Measurements from ENCODE around the gene UNC13D. TPM values are rescaled to one million over a fixed set of nuclear protein-coding genes. Genes with fewer than 3 reads are reported as not detected.
"Not testable (repeated sequence)": the region's sequence is repeated elsewhere in the genome, so short reads cannot be mapped to it uniquely, and the experiment has no call there.

UNC13D gene
- total RNA-seq, 1 experiment from 2014 or later, result 12.7 TPM

GRCh38 chr17:75778861-75779249, 65.3 kb downstream of the UNC13D start:
- ATAC-seq (peak; percentile 8), DNase-seq (ENCODE audit: low read depth, low spot score) (no peak)
- Histone ChIP-seq H3K4me3 (ENCODE audit: low read depth in 2 of 2, low read length in 2 of 2) (peak overlapping the region; percentile 94 to 95), H3K27me3 (ENCODE audit: control insufficient read depth, insufficient read depth, low read length) (no peaks in the 10 kb centered on the region), H3K27ac (ENCODE audit: low read length) (peak overlapping the region; percentile 92), H3K9me3 (ENCODE audit: control insufficient read depth, insufficient read depth, low read depth, low read length) (no peaks in the 10 kb centered on the region), H3K4me1 (ENCODE audit: control insufficient read depth, insufficient read depth, low read length) (peaks cover 36% of the 10 kb centered on the region), H3K36me3 (ENCODE audit: control insufficient read depth, insufficient read depth, low read length) (peaks cover 28% of the 10 kb centered on the region)
- intact Hi-C loops (cut with micrococcal nuclease; ENCODE audit: unreplicated experiment), result no loop called here
- ChIA-PET CTCF (no interaction called here), POLR2A (no interaction called here)
- BruUV-seq (replicated peaks), result no TSS peak
- in situ Hi-C loops (cut with HindIII; ENCODE audit: low pct_unique_long_range_greater_than_20kb, low sequenced_read_pairs), result no loop called here
- no peak for TF ChIP-seq TCF7L2 (IDR thresholded peaks at IDR 0.05; ENCODE audit: low read depth, low read length)
- peak; percentile 88 for TF ChIP-seq CTCF (IDR thresholded peaks at IDR 0.05)

- H3K27ac ChIP-seq (ENCODE audit: low read length), result peak overlapping the region; percentile 92
- H3K36me3 ChIP-seq (ENCODE audit: control insufficient read depth, insufficient read depth, low read length), result peaks cover 28% of the 10 kb centered on the region
- H3K27me3 ChIP-seq (ENCODE audit: control insufficient read depth, insufficient read depth, low read length); DNase-seq (ENCODE audit: low read depth, low spot score); H3K9me3 ChIP-seq (ENCODE audit: control insufficient read depth, insufficient read depth, low read depth, low read length); ATAC-seq; in situ Hi-C loops (cut with HindIII; ENCODE audit: low pct_unique_long_range_greater_than_20kb, low sequenced_read_pairs); intact Hi-C loops (cut with micrococcal nuclease; ENCODE audit: unreplicated experiment): not testable (repeated sequence)
- 0 out of 2 replicates have a peak, but pooled peaks have one; percentile 21 for TF ChIP-seq POLR2AphosphoS5 (IDR thresholded peaks at IDR 0.05; ENCODE audit: low read depth, low read length)
- peaks cover 30% of the 10 kb centered on the region for H3K4me1 ChIP-seq (ENCODE audit: control insufficient read depth, insufficient read depth, low read length)
- CTCF ChIA-PET, result interaction anchor here (0.6 kb wide), 1 partner anchor 80 kb away, joined by 7 read pairs; no protein-coding TSS in a partner anchor
- TSS peak; percentile 87 for BruUV-seq (replicated peaks)
- H3K4me3 ChIP-seq (ENCODE audit: low read depth in 2 of 2, low read length in 2 of 2), result peak overlapping the region; percentile 94 to 95
- POLR2A ChIA-PET, result interaction anchor here (0.6 to 0.9 kb wide), 2 partner anchors 31 to 77 kb away, joined by 3 read pairs; partner anchors contain the start of gene WBP2
Observed at GRCh38 chr17:75778066-75778860, 65.9 kb downstream of the UNC13D start.

GRCh38 chr17:75777296-75777922, 66.8 kb downstream of the UNC13D start:
- POLR2A ChIA-PET, result interaction anchor here (0.6 to 0.9 kb wide), 2 partner anchors 31 to 78 kb away, joined by 3 read pairs; partner anchors contain the start of gene WBP2
- DNase-seq (ENCODE audit: low read depth, low spot score), result no peak
- Histone ChIP-seq H3K9me3 (ENCODE audit: control insufficient read depth, insufficient read depth, low read depth, low read length) (no peaks in the 10 kb centered on the region), H3K27me3 (ENCODE audit: control insufficient read depth, insufficient read depth, low read length) (no peaks in the 10 kb centered on the region), H3K4me1 (ENCODE audit: control insufficient read depth, insufficient read depth, low read length) (peaks cover 24% of the 10 kb centered on the region), H3K36me3 (ENCODE audit: control insufficient read depth, insufficient read depth, low read length) (peaks cover 28% of the 10 kb centered on the region), H3K27ac (ENCODE audit: low read length) (peak overlapping the region; percentile 40; the same call in 1 of the 2 replicates), H3K4me3 (ENCODE audit: low read depth in 2 of 2, low read length in 2 of 2) (peak overlapping the region; percentile 94 to 95)
- ATAC-seq, result no peak
- TF ChIP-seq REST (IDR thresholded peaks at IDR 0.05; ENCODE audit: insufficient read depth in 1 of 2, low read depth in 2 of 2, low read length in 1 of 2) (no peak), POLR2AphosphoS5 (IDR thresholded peaks at IDR 0.05; ENCODE audit: low read depth, low read length) (no peak), CTCF (IDR thresholded peaks at IDR 0.05) (no peak), SIN3A (IDR thresholded peaks at IDR 0.05; ENCODE audit: borderline replicate concordance, insufficient read depth, low read depth, low read length) (no peak), TCF7L2 (IDR thresholded peaks at IDR 0.05; ENCODE audit: low read depth, low read length) (no peak)
- CTCF ChIA-PET, result interaction anchor here (0.6 kb wide), 1 partner anchor 81 kb away, joined by 7 read pairs; no protein-coding TSS in a partner anchor
- no TSS peak for BruUV-seq (replicated peaks)
- in situ Hi-C loops (cut with HindIII; ENCODE audit: low pct_unique_long_range_greater_than_20kb, low sequenced_read_pairs) (no loop called here), intact Hi-C loops (cut with micrococcal nuclease; ENCODE audit: unreplicated experiment) (no loop called here)
